BLaER1 treated with 17β-estradiol and CSF1 and Interleukin-3, amounts not matched to agents 10 nM and 100 nM (cell line): ENCODE results near the gene NNT.
"Not testable (repeated sequence)": the region's sequence is repeated elsewhere in the genome, so short reads cannot be mapped to it uniquely, and the experiment has no call there.

ENCODE experiments used
- H3K27ac ChIP-seq, 11 experiments: shearing (Covaris generic); formaldehyde crosslinking; 2 replicates each; pipeline ENCODE4 v1.8.1; 2022
- H3K27me3 ChIP-seq, 11 experiments: shearing (Covaris generic); formaldehyde crosslinking; 2 replicates each; pipeline ENCODE4 v1.8.1; 2022
- H3K36me3 ChIP-seq, 11 experiments: shearing (Covaris generic); formaldehyde crosslinking; 2 replicates each; pipeline ENCODE4 v1.8.1; 2022
- H3K4me1 ChIP-seq, 10 experiments: shearing (Covaris generic); formaldehyde crosslinking; 2 replicates each; pipeline ENCODE4 v1.8.1; 2022
- H3K4me2 ChIP-seq, 11 experiments: shearing (Covaris generic); formaldehyde crosslinking; 2 replicates each; pipeline ENCODE4 v1.8.1; 2022
- H3K4me3 ChIP-seq, 10 experiments: shearing (Covaris generic); formaldehyde crosslinking; 2 replicates each; pipeline ENCODE4 v1.8.1; 2022
- H3K9ac ChIP-seq, 11 experiments: shearing (Covaris generic); formaldehyde crosslinking; 2 replicates each; pipeline ENCODE4 v1.8.1; 2022
- H3K9me3 ChIP-seq, 11 experiments: shearing (Covaris generic); formaldehyde crosslinking; replicated peaks in 1 of 11; 2 replicates each; pipeline ENCODE4 v1.8.1; 2022
- H4K20me1 ChIP-seq, 11 experiments: shearing (Covaris generic); formaldehyde crosslinking; 2 replicates each; pipeline ENCODE4 v1.8.1; 2022
- Cebpa-rat ChIP-seq, 11 experiments: shearing (Covaris generic); IDR thresholded peaks; 2 replicates each; pipeline ENCODE4 v1.8.1; 2022

Gene NNT

GRCh38 chr5:43699910-43700309 lies 96.9 kb downstream of the NNT start:
- Histone ChIP-seq H3K4me3 (no peak overlapping the region), H3K36me3 (peaks cover 71 to 96% (median 88%) of the 10 kb centered on the region in 11 experiments), H3K27me3 (no peaks in the 10 kb centered on the region), H3K4me1 (no peaks in the 10 kb centered on the region), H3K4me2 (no peak overlapping the region), H3K27ac (no peak overlapping the region), H4K20me1 (no peaks in the 10 kb centered on the region), H3K9ac (no peak overlapping the region), H3K9me3 (peaks cover 18 to 25% (median 23%) of the 10 kb centered on the region in 11 experiments)
- TF ChIP-seq Cebpa-rat (IDR thresholded peaks at IDR 0.05), result no peak

DNA sequence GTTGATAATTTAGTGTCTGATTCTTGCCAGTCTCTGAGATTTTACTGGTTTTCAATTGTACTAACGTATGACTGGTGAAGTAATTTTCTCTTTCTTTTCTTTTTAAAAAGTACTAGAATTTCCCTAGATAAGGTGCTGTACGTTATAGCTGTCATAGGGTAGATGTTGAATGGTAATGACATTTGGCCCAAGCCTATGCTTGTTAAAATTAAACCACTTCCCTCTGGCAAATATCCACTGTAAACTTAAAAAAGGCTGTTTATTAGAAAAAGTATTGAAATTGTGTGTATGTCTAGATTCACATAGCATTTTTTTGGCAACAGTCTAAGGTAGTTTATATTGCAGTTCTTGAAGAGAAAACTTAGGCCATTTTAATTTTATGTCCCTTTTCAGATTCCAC lies 97.6 kb downstream of the NNT start:
- H3K27me3 ChIP-seq, result no peaks in the 10 kb centered on the region
- no peaks in the 10 kb centered on the region for H4K20me1 ChIP-seq
- peaks cover 11 to 18% (median 16%) of the 10 kb centered on the region in 11 experiments for H3K9me3 ChIP-seq
- TF ChIP-seq Cebpa-rat (IDR thresholded peaks at IDR 0.05), result no peak
- H3K4me1 ChIP-seq, result no peaks in the 10 kb centered on the region
- no peak overlapping the region for H3K27ac ChIP-seq
- H3K9ac ChIP-seq, result no peak overlapping the region
- no peak overlapping the region for H3K4me2 ChIP-seq
- H3K36me3 ChIP-seq, result peaks cover 71 to 96% (median 88%) of the 10 kb centered on the region in 11 experiments
- H3K4me3 ChIP-seq, result no peak overlapping the region

DNA sequence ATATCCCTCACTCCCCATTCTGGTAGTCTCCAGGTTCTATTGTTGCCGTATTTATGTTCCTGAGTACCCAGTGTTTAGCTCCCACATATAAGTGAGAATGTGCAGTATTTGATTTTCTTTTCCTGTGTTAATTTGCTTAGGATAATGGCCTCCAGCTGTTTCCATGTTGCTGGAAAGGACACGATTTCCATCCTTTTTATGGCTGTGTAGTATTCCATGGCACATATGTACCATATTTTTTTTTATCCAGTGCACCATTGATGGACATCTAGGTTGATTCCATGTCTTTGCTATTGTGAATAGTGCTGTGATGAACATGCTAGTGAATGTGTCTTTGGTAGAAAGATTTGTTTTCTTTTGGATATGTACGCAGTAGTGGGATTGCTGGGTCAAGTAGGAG lies 98.2 kb downstream of the NNT start:
- H3K9ac ChIP-seq, result no peak overlapping the region
- no peak overlapping the region for H3K27ac ChIP-seq
- no peaks in the 10 kb centered on the region for H4K20me1 ChIP-seq
- no peak for TF ChIP-seq Cebpa-rat (IDR thresholded peaks at IDR 0.05)
- no peaks in the 10 kb centered on the region for H3K4me1 ChIP-seq
- no peak overlapping the region for H3K4me3 ChIP-seq
- peaks cover 5 to 12% (median 10%) of the 10 kb centered on the region in 11 experiments for H3K9me3 ChIP-seq
- H3K4me2 ChIP-seq, result no peak overlapping the region
- peaks cover 67 to 92% (median 84%) of the 10 kb centered on the region in 11 experiments for H3K36me3 ChIP-seq
- H3K27me3 ChIP-seq, result no peaks in the 10 kb centered on the region

GRCh38 chr5:43702293-43702692 lies 99.3 kb downstream of the NNT start:
- Histone ChIP-seq H3K4me3 (no peak overlapping the region), H4K20me1 (no peaks in the 10 kb centered on the region), H3K36me3 (peaks cover 58 to 83% (median 74%) of the 10 kb centered on the region in 11 experiments), H3K4me2 (no peak overlapping the region), H3K9me3 (peaks cover 0 to 4% (median 0%) of the 10 kb centered on the region in 11 experiments; a peak in 2 of 22 replicates), H3K9ac (no peak overlapping the region), H3K27ac (no peak overlapping the region), H3K27me3 (no peaks in the 10 kb centered on the region), H3K4me1 (no peaks in the 10 kb centered on the region)
- no peak for TF ChIP-seq Cebpa-rat (IDR thresholded peaks at IDR 0.05)

GRCh38 chr5:43702815-43703214 lies 99.8 kb downstream of the NNT start:
- Histone ChIP-seq H3K36me3 (peaks cover 58 to 80% (median 71%) of the 10 kb centered on the region in 11 experiments), H3K4me2 (no peak overlapping the region), H4K20me1 (no peaks in the 10 kb centered on the region), H3K4me1 (no peaks in the 10 kb centered on the region), H3K9me3 (0 out of 22 replicates have a peak, but pooled peaks cover 0 to 4% (median 0%) of the 10 kb centered on the region in 11 experiments), H3K27me3 (no peaks in the 10 kb centered on the region), H3K4me3 (no peak overlapping the region), H3K27ac (no peak overlapping the region), H3K9ac (no peak overlapping the region)
- no peak for TF ChIP-seq Cebpa-rat (IDR thresholded peaks at IDR 0.05)

DNA sequence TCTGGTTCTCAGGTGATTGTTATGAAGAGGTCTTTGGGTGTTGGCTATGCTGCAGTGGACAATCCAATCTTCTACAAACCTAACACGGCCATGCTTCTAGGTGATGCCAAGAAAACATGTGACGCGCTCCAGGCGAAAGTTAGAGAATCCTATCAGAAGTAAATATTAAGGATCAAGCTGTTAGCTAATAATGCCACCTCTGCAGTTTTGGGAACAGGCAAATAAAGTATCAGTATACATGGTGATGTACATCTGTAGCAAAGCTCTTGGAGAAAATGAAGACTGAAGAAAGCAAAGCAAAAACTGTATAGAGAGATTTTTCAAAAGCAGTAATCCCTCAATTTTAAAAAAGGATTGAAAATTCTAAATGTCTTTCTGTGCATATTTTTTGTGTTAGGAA lies 101.3 kb downstream of the NNT start:
- H3K4me1 ChIP-seq, result no peaks in the 10 kb centered on the region
- no peaks in the 10 kb centered on the region for H3K27me3 ChIP-seq
- H3K4me2 ChIP-seq, result no peak overlapping the region
- H3K36me3 ChIP-seq, result peaks cover 56 to 70% (median 66%) of the 10 kb centered on the region in 11 experiments
- no peak overlapping the region for H3K27ac ChIP-seq
- H3K9me3 ChIP-seq, result 0 out of 22 replicates have a peak, but pooled peaks cover 0 to 4% (median 0%) of the 10 kb centered on the region in 11 experiments
- no peak overlapping the region for H3K9ac ChIP-seq
- H3K4me3 ChIP-seq, result no peak overlapping the region
- H4K20me1 ChIP-seq, result no peaks in the 10 kb centered on the region
- no peak for TF ChIP-seq Cebpa-rat (IDR thresholded peaks at IDR 0.05)

DNA sequence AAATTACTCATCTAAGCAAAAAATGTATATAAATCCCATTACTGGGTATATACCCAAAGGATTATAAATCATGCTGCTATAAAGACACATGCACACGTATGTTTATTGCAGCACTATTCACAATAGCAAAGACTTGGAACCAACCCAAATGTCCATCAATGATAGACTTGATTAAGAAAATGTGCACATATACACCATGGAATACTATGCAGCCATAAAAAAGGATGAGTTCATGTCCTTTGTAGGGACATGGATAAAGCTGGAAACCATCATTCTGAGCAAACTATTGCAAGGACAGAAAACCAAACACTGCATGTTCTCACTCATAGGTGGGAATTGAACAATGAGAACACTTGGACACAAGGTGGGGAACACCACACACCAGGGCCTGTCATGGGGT lies 103.6 kb downstream of the NNT start:
- H4K20me1 ChIP-seq, H3K27me3 ChIP-seq, H3K4me2 ChIP-seq, H3K4me3 ChIP-seq, H3K9ac ChIP-seq, H3K9me3 ChIP-seq, H3K4me1 ChIP-seq, H3K27ac ChIP-seq: not testable (repeated sequence)
- peaks cover 34 to 50% (median 45%) of the 10 kb centered on the region in 11 experiments for H3K36me3 ChIP-seq

DNA sequence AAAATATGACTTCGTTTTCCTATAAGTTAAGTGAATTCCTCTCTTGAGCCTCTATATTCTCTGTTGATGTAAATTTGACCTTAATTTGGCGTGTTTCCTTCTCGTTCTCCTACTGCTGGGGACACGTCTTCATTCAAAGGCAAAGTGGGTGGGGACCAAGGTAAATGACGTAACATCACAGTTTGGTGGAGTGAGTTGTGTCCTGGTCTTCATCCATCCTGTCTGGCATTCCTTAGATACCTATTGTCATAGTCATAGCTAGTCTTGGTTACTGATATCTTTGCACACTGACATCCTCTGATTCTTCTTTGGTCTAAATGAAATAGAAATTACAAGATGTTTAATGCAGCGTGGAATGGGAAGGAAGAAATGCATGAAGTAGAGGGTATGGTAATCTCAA lies 108.5 kb downstream of the NNT start:
- no peaks in the 10 kb centered on the region for H3K4me1 ChIP-seq
- no peak overlapping the region for H3K9ac ChIP-seq
- H3K27me3 ChIP-seq, result no peaks in the 10 kb centered on the region
- H3K36me3 ChIP-seq, result peaks cover 0 to 10% (median 4%) of the 10 kb centered on the region in 11 experiments; a peak in 6 of 22 replicates
- 0 out of 22 replicates have a peak, but pooled peaks cover 0 to 4% (median 0%) of the 10 kb centered on the region in 11 experiments for H3K9me3 ChIP-seq
- no peak for TF ChIP-seq Cebpa-rat (IDR thresholded peaks at IDR 0.05)
- no peaks in the 10 kb centered on the region for H4K20me1 ChIP-seq
- no peak overlapping the region for H3K4me2 ChIP-seq
- H3K27ac ChIP-seq, result no peak overlapping the region
- H3K4me3 ChIP-seq, result no peak overlapping the region

GRCh38 chr5:43712081-43712480 lies 109.1 kb downstream of the NNT start:
- Histone ChIP-seq H3K36me3 (peaks cover 0 to 10% (median 4%) of the 10 kb centered on the region in 11 experiments; a peak in 4 of 22 replicates), H3K4me2 (no peak overlapping the region), H3K4me3 (no peak overlapping the region), H4K20me1 (no peaks in the 10 kb centered on the region), H3K4me1 (no peaks in the 10 kb centered on the region), H3K9ac (no peak overlapping the region), H3K9me3 (0 out of 22 replicates have a peak, but pooled peaks cover 0 to 4% (median 0%) of the 10 kb centered on the region in 11 experiments), H3K27me3 (no peaks in the 10 kb centered on the region), H3K27ac (no peak overlapping the region)
- TF ChIP-seq Cebpa-rat (IDR thresholded peaks at IDR 0.05), result no peak

DNA sequence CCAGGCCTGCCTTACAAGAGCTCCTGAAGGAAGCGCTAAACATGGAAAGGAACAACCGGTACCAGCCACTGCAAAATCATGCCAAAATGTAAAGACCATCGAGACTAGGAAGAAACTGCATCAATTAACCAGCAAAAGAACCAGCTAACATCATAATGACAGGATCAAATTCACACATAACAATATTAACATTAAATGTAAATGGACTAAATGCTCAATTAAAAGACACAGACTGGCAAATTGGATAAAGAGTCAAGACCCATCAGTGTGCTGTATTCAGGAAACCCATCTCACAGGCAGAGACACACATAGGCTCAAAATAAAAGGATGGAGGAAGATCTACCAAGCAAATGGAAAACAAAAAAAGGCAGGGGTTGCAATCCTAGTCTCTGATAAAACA lies 116.8 kb downstream of the NNT start:
- not testable (repeated sequence) for H3K9ac ChIP-seq

More for the DNA sequence above, 116.8 kb downstream of the NNT start:
- H3K4me1 ChIP-seq, H3K4me2 ChIP-seq, H3K27ac ChIP-seq, H4K20me1 ChIP-seq, H3K36me3 ChIP-seq, H3K4me3 ChIP-seq, H3K27me3 ChIP-seq: not testable (repeated sequence)
- peaks cover 0 to 10% (median 0%) of the 10 kb centered on the region in 11 experiments; a peak in 4 of 22 replicates for H3K9me3 ChIP-seq
